GM12801 (cell line): ENCODE measurements around the gene PSME1.

Experiments
- TF ChIP-seq, protein P1 (sequence below): IDR thresholded peaks from one replicate; pipeline ENCODE4 v1.5.1; 2011; ENCODE audit warnings: control low read depth; ENCODE audit not compliant: insufficient read length; ENCODE audit errors: extremely low read depth

The PSME1 gene

DNA sequence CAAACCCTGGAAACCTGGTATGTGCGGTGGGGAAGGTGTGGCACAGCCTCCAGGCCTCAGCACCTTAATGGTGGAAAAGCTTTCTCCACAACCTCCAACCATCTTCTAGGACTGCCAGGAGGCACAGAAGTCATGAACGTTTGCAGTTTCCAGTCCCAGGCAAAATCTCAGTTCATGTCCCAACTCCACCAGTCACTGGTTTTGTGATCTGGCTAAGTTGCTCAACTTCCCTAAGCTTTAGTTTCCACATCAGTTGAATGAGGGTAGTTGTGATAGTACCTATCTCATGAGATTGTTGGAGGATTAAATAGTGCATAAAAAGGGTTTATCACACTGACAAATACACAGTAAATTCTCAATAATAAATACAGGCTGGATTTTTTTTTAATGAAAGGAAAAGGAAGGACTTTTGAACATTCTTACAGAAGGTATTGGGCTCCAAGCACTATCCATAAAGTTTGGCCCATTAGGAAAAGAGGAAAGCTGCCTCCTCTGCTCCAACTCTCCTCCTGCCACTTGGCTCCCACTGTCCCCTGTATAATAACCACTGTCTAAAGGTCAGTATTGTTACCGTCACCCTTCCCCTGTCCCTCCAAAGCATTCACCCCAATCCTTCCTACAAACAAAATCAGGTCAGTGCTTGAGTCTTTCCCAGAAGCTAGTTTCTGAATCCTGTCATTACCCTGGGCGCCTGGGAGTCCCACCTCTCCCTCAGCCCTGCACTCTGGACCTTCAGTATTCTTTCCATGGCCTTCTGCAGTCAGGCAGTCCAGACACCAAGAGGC is 35.6 kb upstream of the PSME1 start:
- TF ChIP-seq, protein P1, sequence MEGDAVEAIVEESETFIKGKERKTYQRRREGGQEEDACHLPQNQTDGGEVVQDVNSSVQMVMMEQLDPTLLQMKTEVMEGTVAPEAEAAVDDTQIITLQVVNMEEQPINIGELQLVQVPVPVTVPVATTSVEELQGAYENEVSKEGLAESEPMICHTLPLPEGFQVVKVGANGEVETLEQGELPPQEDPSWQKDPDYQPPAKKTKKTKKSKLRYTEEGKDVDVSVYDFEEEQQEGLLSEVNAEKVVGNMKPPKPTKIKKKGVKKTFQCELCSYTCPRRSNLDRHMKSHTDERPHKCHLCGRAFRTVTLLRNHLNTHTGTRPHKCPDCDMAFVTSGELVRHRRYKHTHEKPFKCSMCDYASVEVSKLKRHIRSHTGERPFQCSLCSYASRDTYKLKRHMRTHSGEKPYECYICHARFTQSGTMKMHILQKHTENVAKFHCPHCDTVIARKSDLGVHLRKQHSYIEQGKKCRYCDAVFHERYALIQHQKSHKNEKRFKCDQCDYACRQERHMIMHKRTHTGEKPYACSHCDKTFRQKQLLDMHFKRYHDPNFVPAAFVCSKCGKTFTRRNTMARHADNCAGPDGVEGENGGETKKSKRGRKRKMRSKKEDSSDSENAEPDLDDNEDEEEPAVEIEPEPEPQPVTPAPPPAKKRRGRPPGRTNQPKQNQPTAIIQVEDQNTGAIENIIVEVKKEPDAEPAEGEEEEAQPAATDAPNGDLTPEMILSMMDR, result no peak

DNA sequence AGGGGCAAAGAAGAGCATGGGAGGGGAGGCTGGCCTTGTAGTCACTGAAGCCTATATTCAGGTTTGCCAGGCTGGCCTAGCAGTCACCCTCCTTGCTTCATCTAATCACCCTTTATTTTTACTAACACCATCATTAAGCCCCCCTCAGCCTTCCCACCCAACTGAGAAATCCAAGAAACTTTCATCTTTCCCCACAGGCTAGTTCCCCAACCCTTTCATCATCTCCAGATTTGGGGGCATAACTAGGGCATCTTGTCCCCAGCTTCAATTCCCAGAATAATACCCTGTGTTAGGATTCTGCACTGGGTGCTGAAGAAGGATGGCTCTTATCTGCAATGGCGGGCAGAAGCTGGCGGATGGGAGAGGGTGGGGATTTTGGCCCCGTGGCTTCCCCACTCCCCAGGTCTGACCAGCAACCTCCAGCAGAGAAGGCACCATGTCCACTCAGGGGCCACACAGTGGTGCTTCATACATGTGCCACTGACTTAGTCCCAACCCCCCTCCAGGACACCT is 35.0 kb upstream of the PSME1 start:
- TF ChIP-seq, protein P1, result no peak

DNA sequence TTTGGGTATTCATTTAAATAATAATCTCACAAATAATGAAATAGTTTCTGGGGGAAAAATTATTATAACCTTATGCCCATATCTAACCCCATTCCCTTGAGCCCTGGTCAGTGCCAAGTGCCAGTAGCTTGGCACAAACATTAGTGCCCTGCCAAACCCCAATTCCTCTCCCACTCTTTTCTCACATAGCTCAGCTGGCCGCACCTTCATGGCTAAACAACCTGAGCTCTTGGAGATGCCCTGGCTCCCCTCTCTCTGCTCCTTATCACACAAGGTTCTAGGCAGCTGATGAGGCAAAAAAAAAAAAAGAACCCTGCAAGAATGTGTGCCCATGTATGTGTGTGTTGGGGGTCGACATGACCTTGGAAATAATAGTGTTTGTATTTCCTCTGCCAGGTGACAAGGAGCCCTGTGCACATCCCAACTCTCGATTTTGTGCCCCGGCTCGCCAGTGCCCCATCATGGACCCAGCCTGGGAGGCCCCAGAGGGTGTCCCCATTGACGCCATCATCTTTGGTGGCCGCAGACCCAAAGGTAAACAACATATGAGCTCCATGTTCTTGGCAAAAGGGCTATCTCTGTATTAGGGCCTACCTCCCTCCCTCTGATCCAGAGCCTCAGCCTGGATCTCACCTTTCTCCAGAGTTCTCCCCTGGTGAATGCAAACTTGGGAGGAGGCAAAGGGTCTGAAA is 33.5 kb upstream of the PSME1 start:
- TF ChIP-seq, protein P1, result no peak

DNA sequence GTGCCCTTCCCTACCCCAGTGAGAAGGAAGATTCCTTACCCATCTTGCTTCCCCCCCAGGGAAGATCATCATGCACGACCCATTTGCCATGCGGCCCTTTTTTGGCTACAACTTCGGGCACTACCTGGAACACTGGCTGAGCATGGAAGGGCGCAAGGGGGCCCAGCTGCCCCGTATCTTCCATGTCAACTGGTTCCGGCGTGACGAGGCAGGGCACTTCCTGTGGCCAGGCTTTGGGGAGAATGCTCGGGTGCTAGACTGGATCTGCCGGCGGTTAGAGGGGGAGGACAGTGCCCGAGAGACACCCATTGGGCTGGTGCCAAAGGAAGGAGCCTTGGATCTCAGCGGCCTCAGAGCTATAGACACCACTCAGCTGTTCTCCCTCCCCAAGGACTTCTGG is 32.5 kb upstream of the PSME1 start:
- TF ChIP-seq, protein P1, result no peak

DNA sequence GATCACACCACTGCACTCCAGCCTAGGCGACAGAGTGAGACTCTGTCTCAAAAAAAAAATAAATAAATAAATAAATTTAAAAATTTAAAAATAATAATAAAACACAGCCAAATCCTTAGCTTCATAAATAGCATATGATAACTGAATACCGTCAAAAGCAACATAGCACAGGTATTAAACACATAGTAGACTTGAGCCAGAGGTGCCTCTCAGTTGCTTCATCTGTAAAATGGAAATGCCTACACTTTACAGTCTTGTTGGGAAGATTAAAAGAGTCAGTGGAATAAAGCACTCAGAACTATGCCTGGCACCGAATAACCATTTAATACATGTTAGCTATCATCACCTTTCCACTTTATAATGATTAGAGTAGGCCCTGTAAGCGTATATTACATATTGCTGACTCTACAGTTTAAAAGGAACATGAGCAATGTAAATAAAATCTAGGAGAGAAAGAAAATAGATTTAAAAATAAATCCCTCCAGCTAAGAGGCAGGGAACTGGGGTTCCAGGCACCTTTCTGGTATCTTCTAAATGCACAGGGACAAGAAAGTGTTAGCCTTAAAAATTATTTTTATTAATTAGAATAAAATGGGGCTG is 29.2 kb upstream of the PSME1 start:
- TF ChIP-seq, protein P1, result no peak

DNA sequence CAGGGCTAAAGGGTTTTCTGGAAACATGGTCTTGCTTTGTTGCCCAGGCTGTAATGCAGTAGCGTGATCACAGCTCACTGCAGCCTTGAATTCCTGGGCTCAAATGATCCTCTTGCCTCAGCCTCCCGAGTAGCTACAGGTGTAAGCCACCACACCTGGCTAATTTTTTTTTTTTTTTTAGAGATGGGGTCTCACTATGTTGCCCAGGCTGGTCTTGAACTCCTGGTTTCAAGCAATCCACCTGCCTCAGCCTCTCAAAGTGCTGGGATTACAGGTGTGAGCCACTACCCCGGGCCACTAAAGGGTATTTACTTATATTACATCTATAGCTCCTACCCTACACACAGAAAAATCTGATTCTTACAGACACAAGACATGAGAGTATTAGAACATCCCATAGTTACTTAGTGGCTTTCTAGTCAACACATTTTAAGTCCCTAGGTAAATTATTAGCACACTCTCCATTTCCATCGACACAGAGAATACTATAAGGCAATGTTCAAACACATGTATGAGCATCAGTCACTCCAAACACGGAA is 27.6 kb upstream of the PSME1 start:
- TF ChIP-seq, protein P1, result no peak

DNA sequence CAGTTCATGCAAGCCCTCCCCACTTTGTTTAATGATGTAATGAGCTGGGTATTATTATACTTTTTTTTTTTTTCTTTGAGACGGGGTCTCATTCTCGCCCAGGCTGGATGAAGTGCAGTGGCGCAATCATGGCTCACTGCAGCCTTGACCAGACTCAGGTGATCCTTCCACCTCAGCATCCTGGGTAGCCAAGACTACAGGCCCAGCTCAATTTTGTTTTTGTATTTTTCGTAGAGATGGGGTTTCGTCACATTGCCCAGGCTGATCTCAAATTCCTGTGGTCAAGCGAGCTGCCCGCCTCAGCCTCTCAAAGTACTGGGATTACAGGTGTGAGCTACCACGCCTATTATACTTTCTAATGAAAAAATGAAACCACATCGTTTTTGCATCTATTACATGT is 25.9 kb upstream of the PSME1 start:
- TF ChIP-seq, protein P1, result no peak
